MG63 (cell line): Measurements from ENCODE around the gene CA11. TPM values are rescaled to one million over a fixed set of nuclear protein-coding genes. Genes with fewer than 3 reads are reported as not detected.

Experiments used
- DNase-seq: peaks from one replicate; pipeline ENCODE4 v3.0.0-alpha.2; 2020
- H3K27me3 ChIP-seq: fragments of 250-450 bp; sonication (Bioruptor Pico); 2 replicates; pipeline ENCODE4 v1.5.1; 2020; ENCODE audit warnings: mild to moderate bottlenecking, moderate library complexity
- H3K36me3 ChIP-seq: fragments of 250-450 bp; sonication (Bioruptor Pico); 2 replicates; pipeline ENCODE4 v1.5.1; 2020; ENCODE audit warnings: mild to moderate bottlenecking, moderate library complexity
- H3K4me3 ChIP-seq: fragments of 250-450 bp; sonication (Bioruptor Pico); 2 replicates; pipeline ENCODE4 v1.5.1; 2020; ENCODE audit warnings: mild to moderate bottlenecking, moderate library complexity
- H3K9me3 ChIP-seq: fragments of 250-450 bp; sonication (Bioruptor Pico); 2 replicates; pipeline ENCODE4 v1.5.1; 2020; ENCODE audit warnings: mild to moderate bottlenecking, moderate library complexity
- total RNA-seq: library from RNA; depleted of rRNA; stranded (reverse); fragments of >200 nt; shearing (Covaris generic); gene quantifications from 2 replicates; pipeline ENCODE4 v1.2.3, GENCODE V29; 2014; ENCODE audit warnings: low replicate concordance; rRNA removed

CA11 gene
- total RNA-seq, 1 experiment from 2014 or later, result 1.3 TPM

DNA sequence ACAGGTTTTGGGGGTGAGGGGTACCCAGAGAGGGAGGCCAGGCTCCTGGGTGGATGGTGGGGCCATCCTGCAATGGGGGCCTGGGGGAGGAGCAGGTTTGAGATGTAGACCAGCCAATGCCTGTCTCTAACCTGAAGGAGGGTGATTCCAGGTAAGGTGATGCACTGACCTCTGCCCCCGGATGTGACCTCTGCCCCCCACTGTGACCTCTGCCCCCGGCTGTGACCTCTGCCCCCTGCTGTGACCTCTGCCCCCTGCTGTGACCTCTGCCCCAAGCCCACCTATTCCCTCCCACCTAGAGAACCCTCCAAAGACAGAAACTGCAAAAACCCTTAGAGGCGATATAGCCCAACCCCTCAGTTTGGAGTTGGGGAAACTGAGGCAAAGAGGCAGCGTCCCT is 49.8 kb downstream of the CA11 start:
- Histone ChIP-seq H3K36me3 (no peaks in the 10 kb centered on the region), H3K4me3 (no peak overlapping the region), H3K27me3 (0 out of 2 replicates have a peak, but pooled peaks cover 2% of the 10 kb centered on the region), H3K9me3 (no peaks in the 10 kb centered on the region)
- no peak for DNase-seq

DNA sequence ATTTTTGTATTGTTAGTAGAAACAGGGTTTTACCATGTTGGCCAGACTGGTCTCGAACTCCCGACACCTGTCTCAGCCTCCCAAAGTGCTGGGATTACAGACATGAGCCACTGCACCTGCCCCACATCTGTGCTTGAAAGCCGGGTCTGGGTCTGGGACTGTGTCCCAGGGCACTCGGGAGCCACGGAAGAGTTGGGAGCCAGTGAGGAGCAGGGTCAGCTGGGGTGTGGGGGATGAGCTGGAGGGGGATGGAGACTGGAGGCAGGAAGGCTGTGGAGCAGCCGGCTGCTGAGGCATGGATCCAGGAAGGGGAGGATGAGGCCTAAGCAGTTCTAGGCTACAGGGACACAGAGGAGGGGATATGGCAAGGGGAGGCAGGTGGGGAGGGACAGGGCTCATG is 50.2 kb downstream of the CA11 start:
- Histone ChIP-seq H3K9me3 (no peaks in the 10 kb centered on the region), H3K27me3 (0 out of 2 replicates have a peak, but pooled peaks cover 2% of the 10 kb centered on the region), H3K4me3 (no peak overlapping the region), H3K36me3 (no peaks in the 10 kb centered on the region)
- no peak for DNase-seq

DNA sequence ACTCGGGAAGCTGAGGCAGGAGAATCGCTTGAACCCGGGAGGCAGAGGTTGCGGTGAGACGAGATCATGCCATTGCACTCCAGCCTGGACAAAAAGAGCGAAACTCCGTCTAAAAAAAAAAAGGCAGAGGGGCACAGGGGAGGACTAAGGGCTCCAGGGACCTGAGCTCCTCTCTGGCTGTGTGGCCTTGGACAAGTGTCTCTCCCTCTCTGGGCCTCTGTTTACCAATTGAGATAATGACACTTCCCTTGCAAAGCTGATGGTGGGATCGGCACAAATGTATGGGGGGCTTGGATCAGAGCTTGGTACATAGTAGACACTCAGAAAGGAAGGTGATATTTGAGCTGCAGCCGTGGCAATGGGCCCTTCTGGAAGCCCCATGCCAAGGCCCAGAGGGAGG is 50.8 kb downstream of the CA11 start:
- Histone ChIP-seq H3K4me3 (no peak overlapping the region), H3K36me3 (no peaks in the 10 kb centered on the region), H3K9me3 (no peaks in the 10 kb centered on the region), H3K27me3 (0 out of 2 replicates have a peak, but pooled peaks cover 2% of the 10 kb centered on the region)
- DNase-seq, result no peak

DNA sequence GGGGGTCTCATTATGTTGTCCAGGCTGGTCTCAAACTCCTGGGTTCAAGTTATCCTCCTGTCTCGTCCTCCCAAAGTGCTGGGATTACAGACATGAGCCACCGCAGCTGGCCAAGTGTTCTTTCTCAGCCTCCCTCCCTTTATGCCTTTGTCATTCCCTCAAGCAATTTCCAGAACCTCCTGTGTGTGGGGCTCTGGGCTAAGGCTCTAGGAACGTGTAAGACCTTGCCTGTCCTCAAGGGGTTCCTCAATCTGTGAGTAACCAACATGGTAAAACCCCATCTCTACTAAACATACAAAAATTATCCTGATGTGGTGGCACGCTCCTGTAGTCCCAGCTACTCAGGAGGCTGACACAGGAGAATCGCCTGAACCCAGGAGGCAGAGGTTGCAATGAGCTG is 55.0 kb downstream of the CA11 start:
- no peaks in the 10 kb centered on the region for H3K27me3 ChIP-seq
- DNase-seq, result no peak
- H3K4me3 ChIP-seq, result no peak overlapping the region
- H3K9me3 ChIP-seq, result no peaks in the 10 kb centered on the region
- no peaks in the 10 kb centered on the region for H3K36me3 ChIP-seq

DNA sequence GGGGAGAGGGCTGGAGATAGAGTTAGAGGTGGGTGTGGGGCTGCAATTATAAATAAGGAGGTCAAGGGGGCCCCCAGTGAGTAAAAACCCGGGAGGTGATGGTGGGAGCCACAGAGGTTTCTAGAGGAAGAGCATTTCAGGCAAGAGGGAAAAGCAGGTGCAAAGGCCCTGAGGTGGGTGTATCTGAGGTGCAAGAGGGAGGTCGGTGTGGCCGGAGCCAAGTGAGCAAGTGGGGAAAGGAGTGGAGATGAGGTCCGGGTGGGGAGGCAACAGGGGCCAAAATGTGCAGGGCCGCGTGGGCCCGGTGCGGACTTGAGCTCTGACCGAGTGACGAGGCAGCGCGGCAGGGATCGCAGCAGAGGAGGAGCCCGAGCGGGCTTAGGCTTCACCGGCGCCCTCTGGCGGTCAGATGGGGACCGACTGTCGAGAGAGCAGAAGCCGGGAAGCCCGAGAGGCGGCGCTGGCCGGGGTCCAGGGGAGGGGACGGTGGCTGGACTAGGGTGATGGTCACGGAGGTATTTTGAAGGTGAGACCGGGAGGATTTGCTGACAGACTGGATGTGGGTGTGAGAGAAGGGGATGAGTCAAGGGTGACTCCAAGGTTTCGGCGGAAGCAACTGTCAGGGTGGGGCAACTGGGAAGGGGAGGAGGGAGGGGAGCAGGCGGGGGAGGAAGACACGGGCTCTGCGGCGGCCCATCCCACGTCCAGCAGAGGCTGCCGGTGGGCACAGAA is 57.2 kb downstream of the CA11 start:
- DNase-seq, result peak; percentile 92
- Histone ChIP-seq H3K36me3 (no peaks in the 10 kb centered on the region), H3K9me3 (no peaks in the 10 kb centered on the region), H3K27me3 (no peaks in the 10 kb centered on the region), H3K4me3 (peak overlapping the region; percentile 34)

Other genes starting within 250 kb of the CA11 start
- gene GRWD1, start 200.2 kb downstream of the CA11 start, total RNA-seq, result 86.6 and 138 TPM in 2 replicates
- gene KCNJ14, start 190.6 kb downstream of the CA11 start, total RNA-seq, result 0.22 and 0.43 TPM in 2 replicates
- gene CYTH2, start 176.8 kb downstream of the CA11 start, total RNA-seq, result 84.7 and 163 TPM in 2 replicates
- gene LMTK3, start 134.4 kb downstream of the CA11 start, total RNA-seq, result not detected in 2 replicates
- 0.49 TPM in 1 of 2 replicates, not detected in the other for gene SULT2B1, start 94.0 kb downstream of the CA11 start, total RNA-seq
- gene SPACA4, start 39.4 kb downstream of the CA11 start, total RNA-seq, result not detected in 2 replicates
- gene FAM83E, start 31.1 kb downstream of the CA11 start, total RNA-seq, result not detected in 2 replicates
- gene RPL18, start 27.0 kb downstream of the CA11 start, total RNA-seq, result 3,057 and 3,727 TPM in 2 replicates
- gene SPHK2, start 26.7 kb downstream of the CA11 start, total RNA-seq, result 6.7 and 8.6 TPM in 2 replicates
- 9.3 and 14.5 TPM in 2 replicates for gene DBP, start 8.8 kb downstream of the CA11 start, total RNA-seq
- gene NTN5, start 26.8 kb upstream of the CA11 start, total RNA-seq, result not detected in 2 replicates
- not detected in 2 replicates for gene FUT2, start 49.8 kb upstream of the CA11 start, total RNA-seq
- gene MAMSTR, start 73.5 kb upstream of the CA11 start, total RNA-seq, result 0.79 TPM in 1 of 2 replicates, not detected in the other
- gene RASIP1, start 94.4 kb upstream of the CA11 start, total RNA-seq, result 0.72 TPM in 1 of 2 replicates, not detected in the other
- gene IZUMO1, start 100.7 kb upstream of the CA11 start, total RNA-seq, result not detected in 2 replicates
- 0.07 and 0.16 TPM in 2 replicates for gene FUT1, start 106.5 kb upstream of the CA11 start, total RNA-seq
- gene FGF21, start 109.3 kb upstream of the CA11 start, total RNA-seq, result not detected in 2 replicates
- gene BCAT2, start 164.8 kb upstream of the CA11 start, total RNA-seq, result 21.3 and 59.1 TPM in 2 replicates
- not detected in 2 replicates for gene HSD17B14, start 190.3 kb upstream of the CA11 start, total RNA-seq
- gene PLEKHA4, start 222.4 kb upstream of the CA11 start, total RNA-seq, result 5.4 and 14.5 TPM in 2 replicates
- gene PPP1R15A, start 226.2 kb upstream of the CA11 start, total RNA-seq, result 26.1 and 36.4 TPM in 2 replicates